ENCODE measurements around the gene MAGIX. TPM values are rescaled to one million over a fixed set of nuclear protein-coding genes. Genes with fewer than 3 reads are reported as not detected.

Gene MAGIX
- total and polyA plus RNA-seq, 2 donors (not counting 1 experiment from before 2014, with no cell fraction given) = 0.40 to 1.7 TPM

- TF ChIP-seq EZH2 (IDR thresholded peaks at IDR 0.05; ENCODE audit: low read length, missing control alignments) = no peak
- TF ChIP-seq, protein P1, sequence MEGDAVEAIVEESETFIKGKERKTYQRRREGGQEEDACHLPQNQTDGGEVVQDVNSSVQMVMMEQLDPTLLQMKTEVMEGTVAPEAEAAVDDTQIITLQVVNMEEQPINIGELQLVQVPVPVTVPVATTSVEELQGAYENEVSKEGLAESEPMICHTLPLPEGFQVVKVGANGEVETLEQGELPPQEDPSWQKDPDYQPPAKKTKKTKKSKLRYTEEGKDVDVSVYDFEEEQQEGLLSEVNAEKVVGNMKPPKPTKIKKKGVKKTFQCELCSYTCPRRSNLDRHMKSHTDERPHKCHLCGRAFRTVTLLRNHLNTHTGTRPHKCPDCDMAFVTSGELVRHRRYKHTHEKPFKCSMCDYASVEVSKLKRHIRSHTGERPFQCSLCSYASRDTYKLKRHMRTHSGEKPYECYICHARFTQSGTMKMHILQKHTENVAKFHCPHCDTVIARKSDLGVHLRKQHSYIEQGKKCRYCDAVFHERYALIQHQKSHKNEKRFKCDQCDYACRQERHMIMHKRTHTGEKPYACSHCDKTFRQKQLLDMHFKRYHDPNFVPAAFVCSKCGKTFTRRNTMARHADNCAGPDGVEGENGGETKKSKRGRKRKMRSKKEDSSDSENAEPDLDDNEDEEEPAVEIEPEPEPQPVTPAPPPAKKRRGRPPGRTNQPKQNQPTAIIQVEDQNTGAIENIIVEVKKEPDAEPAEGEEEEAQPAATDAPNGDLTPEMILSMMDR (conservative IDR thresholded peaks at IDR 0.05 in 1 of 2, IDR thresholded peaks at IDR 0.05 in 1 of 2; ENCODE audit: low read depth in 1 of 2, low read length in 2 of 2) = peak; percentile 16 to 26
- H4K20me1 ChIP-seq (ENCODE audit: control insufficient read depth, extremely low read depth, insufficient read depth, low read length) = no peaks in the 10 kb centered on the region
- H3K9ac ChIP-seq (ENCODE audit: insufficient read depth, low read length) = peak within 1 kb of the TSS; percentile 58
- peak within 1 kb of the TSS; percentile 68 for H3K4me2 ChIP-seq (ENCODE audit: extremely low read depth, insufficient read depth, low read length)
- no peak within 1 kb of the TSS for H2AFZ ChIP-seq (ENCODE audit: low read length)
- peaks cover 2% of the 10 kb centered on the region for H3K4me1 ChIP-seq (ENCODE audit: control insufficient read depth, extremely low read depth, insufficient read depth, low read length)
- H3K36me3 ChIP-seq (ENCODE audit: control insufficient read depth, insufficient read depth, low read length) = no peaks in the 10 kb centered on the region
- peak within 1 kb of the TSS; percentile 36 to 69 (median 57) for H3K4me3 ChIP-seq (replicated peaks in 1 of 4; ENCODE audit: control extremely low read depth in 1 of 4, insufficient read depth in 1 of 4, low read depth in 3 of 4, low read length in 4 of 4)
- H3K27ac ChIP-seq (ENCODE audit: insufficient read depth, low read length) = no peak within 1 kb of the TSS
- H3K27me3 ChIP-seq (ENCODE audit: control insufficient read depth, insufficient read depth, low read length) = no peaks in the 10 kb centered on the region
- no peaks in the 10 kb centered on the region for H3K79me2 ChIP-seq (ENCODE audit: control insufficient read depth, insufficient read depth, low read length)
- DNase-seq (ENCODE audit: low read depth in 2 of 2) = peak; percentile 38 to 57
- no peaks in the 10 kb centered on the region for H3K9me3 ChIP-seq (ENCODE audit: control insufficient read depth, insufficient read depth, low read depth, low read length)
These were observed 23.8 kb downstream of the MAGIX start, which contains the start of gene PRICKLE3 for GRCh38 chrX:49186125-49187027. Gene PRICKLE3, minus strand, starts transcription at chrX:49186373. Its CDS starts 76 bp downstream, at chrX:49186297.

DNA sequence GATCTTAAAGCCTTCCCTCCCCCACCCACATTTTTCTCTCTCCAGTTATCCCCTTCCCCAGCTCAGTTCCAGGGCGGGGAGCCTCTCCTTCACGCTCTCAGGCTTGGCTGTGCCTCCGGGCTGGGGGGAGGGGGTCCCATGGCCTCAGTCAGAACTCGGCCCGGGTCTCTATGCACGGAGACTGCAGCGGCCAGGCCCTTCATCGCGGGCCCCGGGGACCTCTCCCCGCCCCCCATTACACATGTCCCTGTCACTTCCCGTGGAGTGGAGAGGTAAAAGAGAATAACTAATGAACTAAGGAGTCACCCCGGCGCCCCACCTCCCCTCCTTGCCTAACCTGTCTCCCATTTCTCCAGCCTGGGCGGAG lies 24.5 kb downstream of the MAGIX start:
- H4K20me1 ChIP-seq (ENCODE audit: control insufficient read depth, extremely low read depth, insufficient read depth, low read length) = no peaks in the 10 kb centered on the region

DNA sequence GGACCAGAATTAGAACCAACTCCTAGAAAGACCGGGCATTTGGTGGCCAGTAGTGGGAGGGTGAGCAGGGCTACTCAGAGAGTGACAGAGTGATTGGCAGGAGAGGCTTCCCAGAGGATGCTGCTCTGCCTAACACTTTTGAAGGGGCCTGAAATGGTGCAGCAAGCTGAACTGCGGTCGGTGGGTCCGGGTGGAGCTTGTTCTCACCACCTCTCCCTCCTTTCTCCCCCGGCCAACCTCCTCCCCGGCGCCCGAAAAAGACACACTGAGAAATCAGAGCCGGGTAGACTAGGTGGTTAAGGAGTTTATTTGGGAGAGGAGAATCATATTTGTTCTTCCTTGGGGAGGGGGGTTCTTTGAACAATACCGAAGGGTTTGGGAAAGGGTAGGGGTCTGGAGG lies 25.0 kb downstream of the MAGIX start:
- Histone ChIP-seq H2AFZ (ENCODE audit: low read length) (no peak overlapping the region), H3K79me2 (ENCODE audit: control insufficient read depth, insufficient read depth, low read length) (no peaks in the 10 kb centered on the region), H4K20me1 (ENCODE audit: control insufficient read depth, extremely low read depth, insufficient read depth, low read length) (no peaks in the 10 kb centered on the region), H3K4me2 (ENCODE audit: extremely low read depth, insufficient read depth, low read length) (no peak overlapping the region), H3K27ac (ENCODE audit: insufficient read depth, low read length) (no peak overlapping the region), H3K9ac (ENCODE audit: insufficient read depth, low read length) (no peak overlapping the region), H3K27me3 (ENCODE audit: control insufficient read depth, insufficient read depth, low read length) (no peaks in the 10 kb centered on the region), H3K4me1 (ENCODE audit: control insufficient read depth, extremely low read depth, insufficient read depth, low read length) (peaks cover 2% of the 10 kb centered on the region), H3K4me3 (replicated peaks in 1 of 4; ENCODE audit: control extremely low read depth in 1 of 4, insufficient read depth in 1 of 4, low read depth in 3 of 4, low read length in 4 of 4) (no peak overlapping the region), H3K36me3 (ENCODE audit: control insufficient read depth, insufficient read depth, low read length) (no peaks in the 10 kb centered on the region), H3K9me3 (ENCODE audit: control insufficient read depth, insufficient read depth, low read depth, low read length) (no peaks in the 10 kb centered on the region)
- TF ChIP-seq EZH2 (IDR thresholded peaks at IDR 0.05; ENCODE audit: low read length, missing control alignments) = no peak
- TF ChIP-seq, protein P1 (conservative IDR thresholded peaks at IDR 0.05 in 1 of 2, IDR thresholded peaks at IDR 0.05 in 1 of 2; ENCODE audit: low read depth in 1 of 2, low read length in 2 of 2) = no peak
- DNase-seq (ENCODE audit: low read depth in 2 of 2) = no peak

More for the DNA sequence above, 24.5 kb downstream of the MAGIX start:
- Histone ChIP-seq H3K4me2 (ENCODE audit: extremely low read depth, insufficient read depth, low read length) (no peak overlapping the region), H2AFZ (ENCODE audit: low read length) (no peak overlapping the region), H3K9me3 (ENCODE audit: control insufficient read depth, insufficient read depth, low read depth, low read length) (no peaks in the 10 kb centered on the region), H3K9ac (ENCODE audit: insufficient read depth, low read length) (no peak overlapping the region), H3K27me3 (ENCODE audit: control insufficient read depth, insufficient read depth, low read length) (no peaks in the 10 kb centered on the region), H3K79me2 (ENCODE audit: control insufficient read depth, insufficient read depth, low read length) (no peaks in the 10 kb centered on the region), H3K36me3 (ENCODE audit: control insufficient read depth, insufficient read depth, low read length) (no peaks in the 10 kb centered on the region), H3K4me1 (ENCODE audit: control insufficient read depth, extremely low read depth, insufficient read depth, low read length) (peaks cover 2% of the 10 kb centered on the region), H3K4me3 (replicated peaks in 1 of 4; ENCODE audit: control extremely low read depth in 1 of 4, insufficient read depth in 1 of 4, low read depth in 3 of 4, low read length in 4 of 4) (no peak overlapping the region), H3K27ac (ENCODE audit: insufficient read depth, low read length) (no peak overlapping the region)
- TF ChIP-seq, protein P1 (conservative IDR thresholded peaks at IDR 0.05 in 1 of 2, IDR thresholded peaks at IDR 0.05 in 1 of 2; ENCODE audit: low read depth in 1 of 2, low read length in 2 of 2) = no peak
- TF ChIP-seq EZH2 (IDR thresholded peaks at IDR 0.05; ENCODE audit: low read length, missing control alignments) = no peak
- no peak for DNase-seq (ENCODE audit: low read depth in 2 of 2)
